SK-N-SH treated with all-trans-retinoic acid at 6 μM for 48 hours (cell line): ENCODE results near the gene STX12.

Experiments
- ATAC-seq: fragments of 200-7000 bp; cut with Tn5 transposase; 3 replicates; pipeline ENCODE4 v1.9.1; 2020; ENCODE audit warnings: mild to moderate bottlenecking, moderate library complexity
- ARNTL ChIP-seq: fragments of 450-650 bp; formaldehyde crosslinking; IDR thresholded peaks from 2 replicates; pipeline ENCODE4 v1.5.0; 2020; ENCODE audit warnings: low read depth, mild to moderate bottlenecking, moderate library complexity, borderline replicate concordance
- BACH2 ChIP-seq: fragments of 250-450 bp; sonication (Bioruptor Pico); IDR thresholded peaks from 2 replicates; pipeline ENCODE4 v1.9.0; 2021; ENCODE audit warnings: mild to moderate bottlenecking, borderline replicate concordance
- CREB5 ChIP-seq: fragments of 250-450 bp; sonication (Bioruptor Pico); IDR thresholded peaks from 2 replicates; pipeline ENCODE4 v1.5.1; 2020; ENCODE audit warnings: low read depth, mild to moderate bottlenecking, moderate library complexity
- CSDC2 ChIP-seq: fragments of 250-450 bp; sonication (Bioruptor Pico); IDR thresholded peaks from 2 replicates; pipeline ENCODE4 v1.5.0; 2020; ENCODE audit warnings: mild to moderate bottlenecking, moderate library complexity
- CSRNP3 ChIP-seq: fragments of 250-450 bp; sonication (Bioruptor Pico); IDR thresholded peaks from 2 replicates; pipeline ENCODE4 v1.5.1; 2021; ENCODE audit warnings: mild to moderate bottlenecking, moderate library complexity
- ESRRG ChIP-seq: fragments of 250-450 bp; sonication (Bioruptor Pico); IDR thresholded peaks from 2 replicates; pipeline ENCODE4 v1.6.1; 2021; ENCODE audit warnings: mild to moderate bottlenecking
- GLIS3 ChIP-seq: fragments of 250-450 bp; sonication (Bioruptor Pico); IDR thresholded peaks from 2 replicates; pipeline ENCODE4 v1.5.0; 2020; ENCODE audit warnings: mild to moderate bottlenecking, moderate library complexity
- ISL1 ChIP-seq: fragments of 250-450 bp; sonication (Bioruptor Pico); IDR thresholded peaks from 2 replicates; pipeline ENCODE4 v2.1.2; 2022; ENCODE audit warnings: mild to moderate bottlenecking, moderate library complexity
- OSR1 ChIP-seq: fragments of 250-450 bp; sonication (Bioruptor Pico); IDR thresholded peaks from 2 replicates; pipeline ENCODE4 v1.8.0; 2022; ENCODE audit warnings: moderate library complexity, mild to moderate bottlenecking, inconsistent platforms
- PATZ1 ChIP-seq: fragments of 250-450 bp; sonication (Bioruptor Pico); IDR thresholded peaks from 2 replicates; pipeline ENCODE4 v1.8.0; 2020; ENCODE audit warnings: mild to moderate bottlenecking, moderate library complexity, borderline replicate concordance
- PPARA ChIP-seq: fragments of 250-450 bp; sonication (Bioruptor Pico); IDR thresholded peaks from 2 replicates; pipeline ENCODE4 v1.5.0; 2020; ENCODE audit warnings: mild to moderate bottlenecking, borderline replicate concordance
- RARB ChIP-seq: fragments of 250-450 bp; sonication (Bioruptor Pico); IDR thresholded peaks from 2 replicates; pipeline ENCODE4 v1.8.0; 2021; ENCODE audit warnings: mild to moderate bottlenecking, moderate library complexity
- SNAI2 ChIP-seq: fragments of 250-450 bp; sonication (Bioruptor Pico); IDR thresholded peaks from 2 replicates; pipeline ENCODE4 v1.5.0; 2020; ENCODE audit warnings: mild to moderate bottlenecking, moderate library complexity
- TCF4 ChIP-seq: fragments of 250-450 bp; sonication (Bioruptor Pico); IDR thresholded peaks from 2 replicates; pipeline ENCODE4 v1.8.0; 2021; ENCODE audit warnings: mild to moderate bottlenecking, moderate library complexity, borderline replicate concordance
- TOX ChIP-seq: fragments of 250-450 bp; sonication (Bioruptor Pico); IDR thresholded peaks from 2 replicates; pipeline ENCODE4 v1.8.0; 2021; ENCODE audit warnings: mild to moderate bottlenecking, moderate library complexity, borderline replicate concordance
- TSHZ2 ChIP-seq: fragments of 250-450 bp; sonication (Bioruptor Pico); IDR thresholded peaks from 2 replicates; pipeline ENCODE4 v1.5.0; 2020; ENCODE audit warnings: mild to moderate bottlenecking, moderate library complexity
- ZC3H10 ChIP-seq: fragments of 250-450 bp; sonication (Bioruptor Pico); IDR thresholded peaks from 2 replicates; pipeline ENCODE4 v1.5.1; 2021; ENCODE audit warnings: mild to moderate bottlenecking, moderate library complexity
- ZFP3 ChIP-seq: fragments of 250-450 bp; sonication (Bioruptor Pico); IDR thresholded peaks from 2 replicates; pipeline ENCODE4 v1.5.0; 2020; ENCODE audit warnings: mild to moderate bottlenecking, moderate library complexity
- ZFP30 ChIP-seq: fragments of 450-650 bp; formaldehyde crosslinking; IDR thresholded peaks from 2 replicates; pipeline ENCODE4 v1.5.0; 2022; ENCODE audit warnings: mild to moderate bottlenecking, moderate library complexity
- ZNF565 ChIP-seq: fragments of 450-650 bp; formaldehyde crosslinking; conservative IDR thresholded peaks from 2 replicates; pipeline ENCODE4 v1.5.0; 2020; ENCODE audit warnings: low read depth, mild to moderate bottlenecking, moderate library complexity
- ZNF70 ChIP-seq: fragments of 450-650 bp; formaldehyde crosslinking; IDR thresholded peaks from 2 replicates; pipeline ENCODE4 v1.5.0; 2020; ENCODE audit warnings: mild to moderate bottlenecking, moderate library complexity
- ZNF8 ChIP-seq: fragments of 450-650 bp; formaldehyde crosslinking; IDR thresholded peaks from 2 replicates; pipeline ENCODE4 v1.5.0; 2020; ENCODE audit warnings: mild to moderate bottlenecking, moderate library complexity
- TF ChIP-seq, protein P1 (sequence below): fragments of 250-450 bp; sonication (Bioruptor Pico); IDR thresholded peaks from 2 replicates; pipeline ENCODE4 v1.8.0; 2021; ENCODE audit warnings: low read depth, mild to moderate bottlenecking, moderate library complexity, borderline replicate concordance

Gene STX12

GRCh38 chr1:27865821-27866220 lies 92.8 kb downstream of the STX12 start:
- ATAC-seq: no peak
- no peak for TF ChIP-seq CSRNP3 (CRISPR knock-in tag)
- TF ChIP-seq BACH2 (CRISPR knock-in tag): no peak
- TF ChIP-seq CREB5: no peak
- no peak for TF ChIP-seq ISL1
- TF ChIP-seq, protein P1, sequence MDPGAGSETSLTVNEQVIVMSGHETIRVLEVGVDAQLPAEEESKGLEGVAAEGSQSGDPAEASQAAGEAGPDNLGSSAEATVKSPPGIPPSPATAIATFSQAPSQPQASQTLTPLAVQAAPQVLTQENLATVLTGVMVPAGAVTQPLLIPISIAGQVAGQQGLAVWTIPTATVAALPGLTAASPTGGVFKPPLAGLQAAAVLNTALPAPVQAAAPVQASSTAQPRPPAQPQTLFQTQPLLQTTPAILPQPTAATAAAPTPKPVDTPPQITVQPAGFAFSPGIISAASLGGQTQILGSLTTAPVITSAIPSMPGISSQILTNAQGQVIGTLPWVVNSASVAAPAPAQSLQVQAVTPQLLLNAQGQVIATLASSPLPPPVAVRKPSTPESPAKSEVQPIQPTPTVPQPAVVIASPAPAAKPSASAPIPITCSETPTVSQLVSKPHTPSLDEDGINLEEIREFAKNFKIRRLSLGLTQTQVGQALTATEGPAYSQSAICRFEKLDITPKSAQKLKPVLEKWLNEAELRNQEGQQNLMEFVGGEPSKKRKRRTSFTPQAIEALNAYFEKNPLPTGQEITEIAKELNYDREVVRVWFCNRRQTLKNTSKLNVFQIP (CRISPR knock-in tag): no peak
- TF ChIP-seq SNAI2 (CRISPR knock-in tag): no peak
- TF ChIP-seq OSR1 (CRISPR knock-in tag): no peak
- TF ChIP-seq CSDC2 (CRISPR knock-in tag): no peak
- no peak for TF ChIP-seq GLIS3
- TF ChIP-seq TSHZ2 (CRISPR knock-in tag): no peak
- TF ChIP-seq PATZ1 (CRISPR knock-in tag): no peak
- TF ChIP-seq ZNF70 (CRISPR knock-in tag): no peak
- TF ChIP-seq TCF4 (CRISPR knock-in tag): no peak
- no peak for TF ChIP-seq ZFP30 (CRISPR knock-in tag)
- no peak for TF ChIP-seq RARB (CRISPR knock-in tag)
- TF ChIP-seq ZNF8: no peak
- TF ChIP-seq ZC3H10: no peak
- TF ChIP-seq PPARA (CRISPR knock-in tag): no peak
- TF ChIP-seq, all 23 proteins: peak for 0

DNA sequence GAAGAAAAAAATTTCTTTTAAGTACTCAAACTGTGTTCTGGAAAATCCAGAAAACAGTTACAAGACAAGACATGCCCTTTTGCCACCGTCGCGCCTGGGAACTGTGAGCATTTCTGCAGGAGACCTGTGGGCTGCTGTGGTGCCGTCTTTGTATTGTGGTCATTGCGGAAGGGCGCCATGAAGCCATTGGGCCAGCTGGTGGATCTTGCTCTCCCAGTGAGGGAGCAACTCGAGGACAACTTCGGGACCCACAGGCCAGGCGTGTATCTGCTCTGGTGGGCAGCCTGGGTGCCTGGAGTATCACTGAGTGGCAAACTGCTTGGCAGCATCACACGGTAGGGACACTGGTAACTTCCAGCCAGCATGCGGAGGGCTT lies 95.5 kb downstream of the STX12 start:
- TF ChIP-seq ESRRG (CRISPR knock-in tag) (no peak), ZFP3 (no peak), OSR1 (CRISPR knock-in tag) (no peak), GLIS3 (no peak), ZNF8 (no peak), ZFP30 (CRISPR knock-in tag) (no peak), RARB (CRISPR knock-in tag) (no peak), TOX (CRISPR knock-in tag) (no peak), ARNTL (CRISPR knock-in tag) (no peak), PATZ1 (CRISPR knock-in tag) (no peak), ZC3H10 (no peak), ZNF565 (CRISPR knock-in tag) (no peak), ZNF70 (CRISPR knock-in tag) (no peak), CSRNP3 (CRISPR knock-in tag) (no peak), BACH2 (CRISPR knock-in tag) (no peak), SNAI2 (CRISPR knock-in tag) (no peak), CREB5 (no peak), CSDC2 (CRISPR knock-in tag) (no peak), ISL1 (no peak)
- ATAC-seq: no peak
